ENCODE measurements around the gene SPOCK2. TPM values are rescaled to one million over a fixed set of nuclear protein-coding genes. Genes with fewer than 3 reads are reported as not detected.
A peak's percentile ranks its signal among the peaks of the same experiment; 100 is the strongest.

Gene SPOCK2
- polyA plus RNA-seq, 1 of the 3 experiments (the other 2 are of a cell fraction): 0.18 TPM

- Histone ChIP-seq H3K36me3 (replicated peaks in 1 of 2; ENCODE audit: control insufficient read depth in 1 of 2, insufficient read depth in 2 of 2, low read length in 1 of 2) (no peaks in the 10 kb centered on the region), H3K4me1 (ENCODE audit: control insufficient read depth in 1 of 2, insufficient read depth in 2 of 2, low read depth in 1 of 2, low read length in 1 of 2) (peaks cover 0 to 7% of the 10 kb centered on the region in 2 experiments; a peak in 1 of 4 replicates), H4K20me1 (ENCODE audit: insufficient read depth) (no peaks in the 10 kb centered on the region), H3K27ac (ENCODE audit: low read depth in 2 of 2, low read length in 1 of 2) (no peak overlapping the region), H2AFZ (ENCODE audit: low read depth) (no peak overlapping the region; the same call in 1 of the 2 replicates), H3K4me2 (no peak overlapping the region), H3K27me3 (ENCODE audit: insufficient read depth) (no peaks in the 10 kb centered on the region), H3K4me3 (ENCODE audit: low read depth in 2 of 2, low read length in 1 of 2) (peak overlapping the region in 1 of 2 experiments; percentile 46; a peak in 1 of 4 replicates), H3K9ac (no peak overlapping the region), H3K9me2 (no peaks in the 10 kb centered on the region), H3F3A (replicated peaks; ENCODE audit: insufficient read depth) (no peaks in the 10 kb centered on the region), H3K79me2 (ENCODE audit: insufficient read depth) (no peaks in the 10 kb centered on the region), H3K9me3 (no peaks in the 10 kb centered on the region)
- WGBS (ENCODE audit: low lambda C conversion rate): 28% methylated on average over 12 of the region's 12 CpGs
- ChIA-PET POLR2A (interaction anchor here (0.9 to 1.1 kb wide), 3 partner anchors 93 to 225 kb away, joined by 3 to 5 read pairs (median 5); partner anchors contain the start of genes ANAPC16 and ASCC1), CTCF (interaction anchor here (0.6 to 11.9 kb wide), 81 partner anchors 10 to 362 kb away, joined by 3 to 250 read pairs (median 5); partner anchors contain the start of genes ANAPC16, ASCC1, CHST3 and DDIT4)
- DNase-seq: peak; percentile 88
- TF ChIP-seq CTCF (IDR thresholded peaks at IDR 0.05) (peak; percentile 100), GATA2 (CRISPR knock-in tag; IDR thresholded peaks at IDR 0.05) (no peak), MAX (IDR thresholded peaks at IDR 0.05; ENCODE audit: low read depth) (no peak), FOSL2 (IDR thresholded peaks at IDR 0.05; ENCODE audit: borderline replicate concordance, low read depth) (no peak), YY1 (IDR thresholded peaks at IDR 0.05; ENCODE audit: low read depth) (no peak), IRF3 (IDR thresholded peaks at IDR 0.05; ENCODE audit: low read depth, low read length) (no peak), NFIC (IDR thresholded peaks at IDR 0.05; ENCODE audit: borderline replicate concordance) (0 out of 2 replicates have a peak, but pooled peaks have one; percentile 26), RXRA (IDR thresholded peaks at IDR 0.05; ENCODE audit: borderline replicate concordance, low read depth) (no peak), NRF1 (IDR thresholded peaks at IDR 0.05; ENCODE audit: low read depth, low read length) (peak; percentile 36; the same call in 1 of the 2 replicates), FOXM1 (IDR thresholded peaks at IDR 0.05; ENCODE audit: low read depth) (no peak), REST (IDR thresholded peaks at IDR 0.05; ENCODE audit: low read depth, low read length) (no peak), RFX5 (IDR thresholded peaks at IDR 0.05; ENCODE audit: low read length) (peak; percentile 77), USF2 (IDR thresholded peaks at IDR 0.05; ENCODE audit: borderline replicate concordance, low read depth, low read length) (no peak), SMC3 (IDR thresholded peaks at IDR 0.05; ENCODE audit: low read depth, low read length) (peak; percentile 100), CHD2 (IDR thresholded peaks at IDR 0.05; ENCODE audit: low read length, partially characterized antibody) (peak; percentile 77), MEF2A (IDR thresholded peaks at IDR 0.05; ENCODE audit: borderline replicate concordance, low read depth) (no peak), ZBTB33 (IDR thresholded peaks at IDR 0.05; ENCODE audit: borderline replicate concordance, low read depth) (no peak), EP300 (IDR thresholded peaks at IDR 0.05; ENCODE audit: borderline replicate concordance in 1 of 2, low read depth in 1 of 2, low read length in 1 of 2) (peak in 1 of 2 experiments; percentile 31; a peak in 1 of 4 replicates), TAF1 (IDR thresholded peaks at IDR 0.05; ENCODE audit: borderline replicate concordance, low read depth, low read length) (no peak), SIN3A (IDR thresholded peaks at IDR 0.05; ENCODE audit: borderline replicate concordance, low read depth, low read length) (no peak), TEAD4 (IDR thresholded peaks at IDR 0.05; ENCODE audit: borderline replicate concordance, insufficient read depth) (no peak)
Observed at GRCh38 chr10:72048450-72049124, 39.8 kb downstream of the SPOCK2 start.
